Measurements from ENCODE around the gene GMDS. TPM values are rescaled to one million over a fixed set of nuclear protein-coding genes. Genes with fewer than 3 reads are reported as not detected.

Gene GMDS
- total RNA-seq, 2 experiments from 2014 or later, result 36.6 to 42.8 TPM

GRCh38 chr6:1644516-1645060 is 600.8 kb downstream of the GMDS start:
- Mint-ChIP-seq H3K27me3 (no peaks in the 10 kb centered on the region), H3K36me3 (ENCODE audit: low read depth) (no peaks in the 10 kb centered on the region), H3K9me3 (no peaks in the 10 kb centered on the region), H3K27ac (no peak overlapping the region), H3K4me3 (no peak overlapping the region), H3K4me1 (ENCODE audit: low read depth) (no peaks in the 10 kb centered on the region)
- ChIA-PET CTCF (no interaction called here), POLR2A (no interaction called here)
- no peak for ATAC-seq
- no peak for TF ChIP-seq CTCF (IDR thresholded peaks at IDR 0.05)
- intact Hi-C loops (cut with micrococcal nuclease), result no loop called here
- no peak for DNase-seq

GRCh38 chr6:1643830-1644445 is 601.5 kb downstream of the GMDS start:
- ChIA-PET CTCF (no interaction called here), POLR2A (no interaction called here)
- H3K27ac Mint-ChIP-seq, result no peak overlapping the region
- H3K9me3 Mint-ChIP-seq, result no peaks in the 10 kb centered on the region
- no peaks in the 10 kb centered on the region for H3K36me3 Mint-ChIP-seq (ENCODE audit: low read depth)
- intact Hi-C loops (cut with micrococcal nuclease), result no loop called here
- TF ChIP-seq CTCF (IDR thresholded peaks at IDR 0.05), result no peak
- no peaks in the 10 kb centered on the region for H3K27me3 Mint-ChIP-seq
- no peaks in the 10 kb centered on the region for H3K4me1 Mint-ChIP-seq (ENCODE audit: low read depth)
- no peak overlapping the region for H3K4me3 Mint-ChIP-seq
- DNase-seq (no peak), ATAC-seq (no peak)

GRCh38 chr6:1643111-1643510 is 602.3 kb downstream of the GMDS start:
- Mint-ChIP-seq H3K4me1 (ENCODE audit: low read depth) (no peaks in the 10 kb centered on the region), H3K27me3 (no peaks in the 10 kb centered on the region), H3K9me3 (no peaks in the 10 kb centered on the region), H3K4me3 (no peak overlapping the region), H3K27ac (no peak overlapping the region), H3K36me3 (ENCODE audit: low read depth) (no peaks in the 10 kb centered on the region)
- TF ChIP-seq CTCF (IDR thresholded peaks at IDR 0.05), result no peak
- ChIA-PET CTCF (no interaction called here), POLR2A (no interaction called here)
- ATAC-seq (no peak), DNase-seq (no peak)
- intact Hi-C loops (cut with micrococcal nuclease), result no loop called here

GRCh38 chr6:1641343-1641885 is 604.0 kb downstream of the GMDS start:
- CTCF ChIA-PET, result no interaction called here
- ATAC-seq (no peak), DNase-seq (no peak)
- Mint-ChIP-seq H3K27me3 (no peaks in the 10 kb centered on the region), H3K9me3 (no peaks in the 10 kb centered on the region), H3K4me3 (no peak overlapping the region), H3K27ac (no peak overlapping the region), H3K4me1 (ENCODE audit: low read depth) (no peaks in the 10 kb centered on the region), H3K36me3 (ENCODE audit: low read depth) (no peaks in the 10 kb centered on the region)
- intact Hi-C loops (cut with micrococcal nuclease), result no loop called here
- no peak for TF ChIP-seq CTCF (IDR thresholded peaks at IDR 0.05)
- POLR2A ChIA-PET, result no interaction called here

GRCh38 chr6:1640476-1640875 is 604.9 kb downstream of the GMDS start:
- H3K9me3 Mint-ChIP-seq, result no peaks in the 10 kb centered on the region
- DNase-seq (no peak), ATAC-seq (no peak)
- H3K27me3 Mint-ChIP-seq, result no peaks in the 10 kb centered on the region
- POLR2A ChIA-PET, result no interaction called here
- peaks cover 1% of the 10 kb centered on the region for H3K36me3 Mint-ChIP-seq (ENCODE audit: low read depth)
- intact Hi-C loops (cut with micrococcal nuclease), result no loop called here
- H3K27ac Mint-ChIP-seq, result no peak overlapping the region
- CTCF ChIA-PET, result no interaction called here
- TF ChIP-seq CTCF (IDR thresholded peaks at IDR 0.05), result no peak
- H3K4me3 Mint-ChIP-seq, result no peak overlapping the region
- no peaks in the 10 kb centered on the region for H3K4me1 Mint-ChIP-seq (ENCODE audit: low read depth)
